ENCODE results near the gene FAM90A1.
"Not testable (repeated sequence)": the region's sequence is repeated elsewhere in the genome, so short reads cannot be mapped to it uniquely, and the experiment has no call there.

GRCh38 chr12:8264236-8264635 lies 36.8 kb upstream of the FAM90A1 start:
- not testable (repeated sequence) for TF ChIP-seq POLR2A, CTCF (IDR thresholded peaks at IDR 0.05)
